SK-N-SH (cell line): ENCODE results near the gene NME2. TPM values are rescaled to one million over a fixed set of nuclear protein-coding genes. Genes with fewer than 3 reads are reported as not detected.

Experiments used
- CTCF ChIA-PET: fragments of 300-600, 350-600 bp; formaldehyde crosslinking; extraction: SDS; loops from one replicate; lab custom pipeline; 2021; lab: Yijun Ruan, JAX
- POLR2A ChIA-PET: fragments of 350-600 bp; sonication (Branson Sonifier 250); formaldehyde crosslinking; extraction: SDS; loops from one replicate; lab custom pipeline; 2020; ENCODE audit warnings: antibody characterized with exemption, inconsistent platforms; lab: Yijun Ruan, JAX
- DNase-seq: peaks from one replicate; pipeline ENCODE4 v3.0.0; 2012
- H2AFZ ChIP-seq: fragments of 200-600 bp; sonication (generic); 2 replicates; pipeline ENCODE4 v1.8.1; 2016; ENCODE audit warnings: antibody characterized with exemption, mild to moderate bottlenecking, low read depth
- H3F3A ChIP-seq: fragments of 200-600 bp; sonication (generic); replicated peaks from 2 replicates; pipeline ENCODE3; 2016; ENCODE audit warnings: antibody characterized with exemption, mild to moderate bottlenecking; ENCODE audit not compliant: insufficient read depth
- H3K27ac ChIP-seq, 2 experiments: fragments of 200-500 bp in 1 of 2; fragments of 200-600 bp in 1 of 2; sonication (Bioruptor generic) in 1 of 2; sonication (generic), shearing (Covaris generic) in 1 of 2; 2 replicates each; pipeline versions ENCODE4 v1.5.1 to v1.6.1; 2014 to 2016; ENCODE audit warnings: low read depth in 2 of 2, inconsistent platforms in 1 of 2, low read length in 1 of 2, mild to moderate bottlenecking in 1 of 2, mixed read lengths in 1 of 2
- H3K27me3 ChIP-seq: fragments of 200-600 bp; sonication (generic), shearing (Covaris generic); 2 replicates; pipeline ENCODE4 v1.6.1; 2016; ENCODE audit warnings: mixed run types; ENCODE audit not compliant: insufficient read depth
- H3K36me3 ChIP-seq, 2 experiments: fragments of 200-500 bp in 1 of 2; fragments of 200-600 bp in 1 of 2; sonication (Bioruptor generic) in 1 of 2; sonication (generic) in 1 of 2; replicated peaks in 1 of 2; 2 replicates each; pipeline versions ENCODE3 to v1.5.1; 2014 to 2016; ENCODE audit warnings: low read length in 1 of 2, mild to moderate bottlenecking in 1 of 2; ENCODE audit not compliant: insufficient read depth in 2 of 2, control insufficient read depth in 1 of 2
- H3K4me1 ChIP-seq, 2 experiments: fragments of 200-500 bp in 1 of 2; fragments of 200-600 bp in 1 of 2; sonication (Bioruptor generic) in 1 of 2; sonication (generic), shearing (Covaris generic) in 1 of 2; 2 replicates each; pipeline versions ENCODE4 v1.5.1 to v1.6.1; 2014 to 2016; ENCODE audit warnings: low read depth in 1 of 2, low read length in 1 of 2, mixed run types in 1 of 2; ENCODE audit not compliant: insufficient read depth in 2 of 2, control insufficient read depth in 1 of 2
- H3K4me2 ChIP-seq: fragments of 200-600 bp; sonication (generic), shearing (Covaris generic); 2 replicates; pipeline ENCODE4 v1.6.1; 2017; ENCODE audit warnings: mixed run types
- H3K4me3 ChIP-seq, 2 experiments: fragments of 200-500 bp in 1 of 2; fragments of 200-600 bp in 1 of 2; sonication (Bioruptor generic) in 1 of 2; sonication (generic), shearing (Covaris generic) in 1 of 2; 2 replicates each; pipeline versions ENCODE4 v1.5.1 to v1.8.1; 2014 to 2016; ENCODE audit warnings: low read depth in 2 of 2, inconsistent platforms in 1 of 2, low read length in 1 of 2, mild to moderate bottlenecking in 1 of 2, mixed read lengths in 1 of 2, moderate library complexity in 1 of 2
- H3K79me2 ChIP-seq: fragments of 200-600 bp; sonication (generic); 2 replicates; pipeline ENCODE4 v1.8.1; 2017; ENCODE audit warnings: mild to moderate bottlenecking; ENCODE audit not compliant: insufficient read depth
- H3K9ac ChIP-seq: fragments of 200-600 bp; sonication (generic); 2 replicates; pipeline ENCODE4 v1.6.1; 2017; ENCODE audit warnings: mixed run types
- H3K9me2 ChIP-seq: fragments of 200-600 bp; sonication (generic); 2 replicates; pipeline ENCODE4 v1.6.1; 2017; ENCODE audit warnings: mixed run types
- H3K9me3 ChIP-seq: fragments of 200-600 bp; sonication (generic); 2 replicates; pipeline ENCODE4 v1.6.1; 2017; ENCODE audit warnings: mixed run types, mild to moderate bottlenecking, moderate library complexity
- H4K20me1 ChIP-seq: fragments of 200-600 bp; sonication (generic); 2 replicates; pipeline ENCODE4 v1.6.1; 2017; ENCODE audit warnings: mild to moderate bottlenecking, mixed run types; ENCODE audit not compliant: insufficient read depth
- CTCF ChIP-seq: fragments of 200-600 bp; sonication (generic); IDR thresholded peaks from 2 replicates; pipeline ENCODE4 v1.6.1; 2017; ENCODE audit warnings: antibody characterized with exemption, mild to moderate bottlenecking, moderate library complexity
- EZH2phosphoT487 ChIP-seq: fragments of 200-600 bp; sonication (generic); IDR thresholded peaks from 2 replicates; pipeline ENCODE4 v1.6.1; 2017; ENCODE audit warnings: low read depth, mixed run types, mild to moderate bottlenecking, antibody characterized with exemption, moderate library complexity, borderline replicate concordance
- FOSL2 ChIP-seq: IDR thresholded peaks from 2 replicates; pipeline ENCODE4 v1.4.0; 2012; ENCODE audit warnings: low read depth, mild to moderate bottlenecking, moderate library complexity, borderline replicate concordance
- FOXM1 ChIP-seq: IDR thresholded peaks from 2 replicates; pipeline ENCODE4 v1.4.0; 2012; ENCODE audit warnings: low read depth, mild to moderate bottlenecking
- MAX ChIP-seq: IDR thresholded peaks from 2 replicates; pipeline ENCODE4 v1.4.0; 2012; ENCODE audit warnings: low read depth
- MEF2A ChIP-seq: IDR thresholded peaks from 2 replicates; pipeline ENCODE4 v1.4.0; 2012; ENCODE audit warnings: low read depth, borderline replicate concordance
- MXI1 ChIP-seq: IDR thresholded peaks from 2 replicates; pipeline ENCODE4 v1.6.1; 2012; ENCODE audit warnings: mild to moderate bottlenecking, low read depth, low read length, improper control_type of control experiment
- PBX3 ChIP-seq: IDR thresholded peaks from 2 replicates; pipeline ENCODE4; 2012
- RCOR1 ChIP-seq: fragments of 150-350 bp; IDR thresholded peaks from 2 replicates; pipeline ENCODE4 v1.6.1; 2017; ENCODE audit warnings: antibody characterized with exemption, low read length
- RFX5 ChIP-seq: IDR thresholded peaks from 2 replicates; pipeline ENCODE4 v1.6.1; 2012; ENCODE audit warnings: mild to moderate bottlenecking, improper control_type of control experiment, low read length
- RXRA ChIP-seq: IDR thresholded peaks from 2 replicates; pipeline ENCODE4 v1.4.0; 2012; ENCODE audit warnings: low read depth, mild to moderate bottlenecking, borderline replicate concordance
- SIN3A ChIP-seq: IDR thresholded peaks from 2 replicates; pipeline ENCODE4 v1.6.1; 2012; ENCODE audit warnings: low read depth, mild to moderate bottlenecking, low read length, moderate library complexity, borderline replicate concordance
- SMC3 ChIP-seq: IDR thresholded peaks from 2 replicates; pipeline ENCODE4 v1.6.1; 2012; ENCODE audit warnings: low read depth, low read length, improper control_type of control experiment
- TAF1 ChIP-seq: IDR thresholded peaks from 2 replicates; pipeline ENCODE4 v1.6.1; 2012; ENCODE audit warnings: low read depth, mild to moderate bottlenecking, low read length, moderate library complexity, borderline replicate concordance
- TCF12 ChIP-seq: IDR thresholded peaks from 2 replicates; pipeline ENCODE4 v1.4.0; 2012
- USF2 ChIP-seq: fragments of 150-350 bp; IDR thresholded peaks from 2 replicates; pipeline ENCODE4 v1.6.1; 2017; ENCODE audit warnings: antibody characterized with exemption, low read length, low read depth, borderline replicate concordance
- YY1 ChIP-seq: IDR thresholded peaks from 2 replicates; pipeline ENCODE4 v1.4.0; 2012; ENCODE audit warnings: low read depth, mild to moderate bottlenecking
- ZBTB33 ChIP-seq: IDR thresholded peaks from 2 replicates; pipeline ENCODE4 v1.4.0; 2012; ENCODE audit warnings: low read depth, borderline replicate concordance
- WGBS: methylation state at CpG from one replicate; pipeline ENCODE4 v1.1.6; 2017; ENCODE audit warnings: low lambda C conversion rate; 5-methylcytosine and 5-hydroxymethylcytosine counted together
- polyA plus RNA-seq, 3 experiments: library from polyadenylated mRNA; depleted of rRNA; stranded (reverse); fragments of >200 nt; gene quantifications; 2 replicates each; pipeline ENCODE4 v1.2.3, GENCODE V29; 2012

Gene NME2
- polyA plus RNA-seq, 1 of the 3 experiments (the other 2 are of a cell fraction) = 1,446 TPM

- POLR2A ChIA-PET = no interaction called here
- Histone ChIP-seq H2AFZ (no peak overlapping the region), H3K9me2 (no peaks in the 10 kb centered on the region)
- TF ChIP-seq SIN3A = no peak
- no peak for TF ChIP-seq TAF1
- TF ChIP-seq CTCF = no peak
- no peak for TF ChIP-seq FOXM1
- no peak for TF ChIP-seq SMC3
- TF ChIP-seq RXRA = no peak
- TF ChIP-seq FOSL2 = no peak
- no peak for TF ChIP-seq USF2
- no peak for TF ChIP-seq RCOR1
- no peak for TF ChIP-seq EZH2phosphoT487
- TF ChIP-seq MEF2A = no peak
- TF ChIP-seq TCF12 = no peak
- TF ChIP-seq ZBTB33 = no peak
- TF ChIP-seq PBX3 = no peak
- TF ChIP-seq MAX = no peak
- no peak for TF ChIP-seq RFX5
- TF ChIP-seq MXI1 = no peak
- TF ChIP-seq YY1 = no peak
- TF ChIP-seq, all 33 proteins: peak for 0
- Histone ChIP-seq H3K4me1 (no peaks in the 10 kb centered on the region; a peak in 1 of 4 replicates), H3K36me3 (no peaks in the 10 kb centered on the region), H3K9ac (no peak overlapping the region), H3K27ac (no peak overlapping the region), H3K4me2 (no peak overlapping the region), H3K9me3 (no peaks in the 10 kb centered on the region), H3K4me3 (no peak overlapping the region), H3K27me3 (no peaks in the 10 kb centered on the region), H3K79me2 (no peaks in the 10 kb centered on the region), H4K20me1 (no peaks in the 10 kb centered on the region), H3F3A (peaks cover 4% of the 10 kb centered on the region)
- DNase-seq = no peak
- 87% methylated on average over 2 of the region's 2 CpGs for WGBS
- CTCF ChIA-PET = interaction anchor here (0.6 to 5.0 kb wide), 4 partner anchors 11 to 360 kb away, joined by 3 to 37 read pairs (median 3); partner anchors contain the start of gene NME1
Observed at GRCh38 chr17:51142597-51142996, 23.6 kb upstream of the NME2 start.
